Measurements from ENCODE around the gene PEF1. TPM values are rescaled to one million over a fixed set of nuclear protein-coding genes. Genes with fewer than 3 reads are reported as not detected.

The PEF1 gene
- total RNA-seq, 1 experiment from 2014 or later, result 88.4 TPM

DNA sequence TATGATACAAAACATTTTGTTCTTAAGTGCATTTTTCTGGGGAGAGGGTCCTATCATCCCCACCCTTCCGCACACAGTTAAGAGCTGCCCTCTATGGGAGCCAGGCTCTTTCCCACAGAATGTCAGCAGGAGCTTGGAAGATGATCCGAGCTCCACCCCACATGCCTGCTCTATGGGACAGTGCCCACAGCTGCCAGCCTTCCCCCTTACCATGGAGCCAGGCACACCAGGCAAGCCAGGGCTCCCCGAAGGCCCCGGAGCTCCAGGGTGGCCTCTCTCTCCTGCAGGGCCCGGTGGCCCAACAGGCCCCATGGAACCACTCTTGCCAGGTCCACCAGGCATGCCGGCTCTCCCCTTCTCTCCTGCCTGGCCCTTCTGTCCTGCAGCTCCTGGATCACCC lies 10.4 kb upstream of the PEF1 start:
- ChIA-PET CTCF (no interaction called here), POLR2A (ENCODE audit: unreplicated experiment) (no interaction called here)
- TF ChIP-seq, protein P1, sequence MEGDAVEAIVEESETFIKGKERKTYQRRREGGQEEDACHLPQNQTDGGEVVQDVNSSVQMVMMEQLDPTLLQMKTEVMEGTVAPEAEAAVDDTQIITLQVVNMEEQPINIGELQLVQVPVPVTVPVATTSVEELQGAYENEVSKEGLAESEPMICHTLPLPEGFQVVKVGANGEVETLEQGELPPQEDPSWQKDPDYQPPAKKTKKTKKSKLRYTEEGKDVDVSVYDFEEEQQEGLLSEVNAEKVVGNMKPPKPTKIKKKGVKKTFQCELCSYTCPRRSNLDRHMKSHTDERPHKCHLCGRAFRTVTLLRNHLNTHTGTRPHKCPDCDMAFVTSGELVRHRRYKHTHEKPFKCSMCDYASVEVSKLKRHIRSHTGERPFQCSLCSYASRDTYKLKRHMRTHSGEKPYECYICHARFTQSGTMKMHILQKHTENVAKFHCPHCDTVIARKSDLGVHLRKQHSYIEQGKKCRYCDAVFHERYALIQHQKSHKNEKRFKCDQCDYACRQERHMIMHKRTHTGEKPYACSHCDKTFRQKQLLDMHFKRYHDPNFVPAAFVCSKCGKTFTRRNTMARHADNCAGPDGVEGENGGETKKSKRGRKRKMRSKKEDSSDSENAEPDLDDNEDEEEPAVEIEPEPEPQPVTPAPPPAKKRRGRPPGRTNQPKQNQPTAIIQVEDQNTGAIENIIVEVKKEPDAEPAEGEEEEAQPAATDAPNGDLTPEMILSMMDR (conservative IDR thresholded peaks at IDR 0.05; ENCODE audit: low read depth, low read length), result no peak
- TF ChIP-seq EZH2 (IDR thresholded peaks at IDR 0.05; ENCODE audit: low read length, unreplicated experiment) (no peak), EZH2phosphoT487 (IDR thresholded peaks at IDR 0.05; ENCODE audit: borderline replicate concordance, low read length) (no peak)

DNA sequence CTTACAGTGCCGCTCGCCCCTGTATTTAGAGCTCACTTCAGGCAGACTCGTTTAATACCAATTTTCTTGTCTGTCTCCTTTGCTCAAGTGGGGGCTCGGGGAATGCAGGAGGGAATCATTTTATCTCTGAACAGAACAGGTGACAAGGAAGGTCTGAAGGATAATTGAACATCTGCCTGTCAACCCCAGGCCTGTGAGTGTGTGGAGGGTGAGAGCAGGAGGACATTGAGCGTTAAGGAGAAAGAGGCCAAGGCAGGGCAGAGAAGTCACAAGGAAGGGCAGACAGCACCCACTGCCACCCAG lies 9.7 kb upstream of the PEF1 start:
- ChIA-PET CTCF (no interaction called here), POLR2A (ENCODE audit: unreplicated experiment) (no interaction called here)

More for the DNA sequence above, 10.4 kb upstream of the PEF1 start:
- H3K9ac ChIP-seq (ENCODE audit: low read length), result no peak overlapping the region
- no peaks in the 10 kb centered on the region for H3K4me1 ChIP-seq (ENCODE audit: insufficient read depth, low read length)
- no peaks in the 10 kb centered on the region for H3K9me2 ChIP-seq (replicated peaks; ENCODE audit: low read length)
- H3K4me2 ChIP-seq (ENCODE audit: low read length), result no peak overlapping the region
- ATAC-seq (no peak), DNase-seq (no peak)
- no TSS peak for BruUV-seq (replicated peaks)
- intact Hi-C loops (cut with micrococcal nuclease), result no loop called here
- no peaks in the 10 kb centered on the region for H3F3A ChIP-seq (ENCODE audit: low read length, unreplicated experiment)
- H3K9me3 ChIP-seq (ENCODE audit: low read length), result no peaks in the 10 kb centered on the region
- H3K36me3 ChIP-seq (ENCODE audit: low read depth, low read length), result no peaks in the 10 kb centered on the region
- no peaks in the 10 kb centered on the region for H4K20me1 ChIP-seq (ENCODE audit: low read length)
- no peak overlapping the region for H2AFZ ChIP-seq (ENCODE audit: low read length)
- no peaks in the 10 kb centered on the region for H3K27me3 ChIP-seq (ENCODE audit: low read length)
- H3K4me3 ChIP-seq (ENCODE audit: low read length), result no peak overlapping the region
- H3K27ac ChIP-seq (ENCODE audit: low read length), result no peak overlapping the region
- H3K79me2 ChIP-seq (ENCODE audit: low read length), result no peaks in the 10 kb centered on the region

DNA sequence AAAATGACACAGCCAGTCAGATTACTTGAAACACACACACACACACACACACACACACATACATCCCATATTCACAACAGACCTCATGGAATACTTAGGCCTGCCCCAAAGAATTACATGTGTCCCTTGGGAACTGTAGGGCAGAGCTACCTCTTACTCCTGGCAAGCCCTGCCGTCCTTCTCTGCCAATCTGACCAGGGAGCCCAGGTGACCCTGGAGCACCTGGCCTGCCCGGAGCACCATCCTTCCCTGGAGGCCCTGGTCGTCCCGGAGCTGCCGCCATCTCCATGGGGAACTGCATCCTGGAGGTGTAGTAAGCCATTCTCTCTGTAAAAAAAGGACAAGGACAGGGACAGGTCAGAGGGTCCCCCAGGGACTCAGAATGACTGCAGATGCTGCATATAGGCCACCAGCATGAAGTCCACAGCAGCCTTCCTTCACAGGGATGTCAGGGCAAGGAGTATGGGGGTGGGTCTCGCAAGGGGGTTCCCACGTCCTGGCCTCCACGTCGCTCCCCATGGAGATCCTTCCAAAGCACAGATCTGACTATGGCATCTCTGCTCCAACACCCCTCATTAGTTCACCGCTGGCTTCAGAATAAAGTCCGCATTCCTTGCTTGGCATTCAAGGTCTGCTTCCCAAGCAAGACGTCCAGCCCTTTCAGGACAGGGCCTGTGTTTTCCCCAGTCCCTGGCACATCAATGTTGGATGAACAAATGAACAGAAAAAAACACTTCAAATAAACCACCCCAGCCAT lies 9.2 kb upstream of the PEF1 start:
- Histone ChIP-seq H4K20me1 (ENCODE audit: low read length) (no peaks in the 10 kb centered on the region), H3F3A (ENCODE audit: low read length, unreplicated experiment) (no peaks in the 10 kb centered on the region), H3K4me3 (ENCODE audit: low read length) (no peak overlapping the region), H2AFZ (ENCODE audit: low read length) (no peak overlapping the region), H3K9me2 (replicated peaks; ENCODE audit: low read length) (no peaks in the 10 kb centered on the region), H3K4me2 (ENCODE audit: low read length) (no peak overlapping the region), H3K9me3 (ENCODE audit: low read length) (no peaks in the 10 kb centered on the region), H3K36me3 (ENCODE audit: low read depth, low read length) (no peaks in the 10 kb centered on the region), H3K27ac (ENCODE audit: low read length) (no peak overlapping the region), H3K27me3 (ENCODE audit: low read length) (no peaks in the 10 kb centered on the region), H3K4me1 (ENCODE audit: insufficient read depth, low read length) (no peaks in the 10 kb centered on the region), H3K79me2 (ENCODE audit: low read length) (no peaks in the 10 kb centered on the region), H3K9ac (ENCODE audit: low read length) (no peak overlapping the region)
- TF ChIP-seq EZH2 (IDR thresholded peaks at IDR 0.05; ENCODE audit: low read length, unreplicated experiment) (no peak), EZH2phosphoT487 (IDR thresholded peaks at IDR 0.05; ENCODE audit: borderline replicate concordance, low read length) (no peak)
- TF ChIP-seq, protein P1 (conservative IDR thresholded peaks at IDR 0.05; ENCODE audit: low read depth, low read length), result no peak
- ChIA-PET CTCF (no interaction called here), POLR2A (ENCODE audit: unreplicated experiment) (no interaction called here)
- no peak for DNase-seq
- intact Hi-C loops (cut with micrococcal nuclease), result no loop called here
- ATAC-seq, result no peak
- no TSS peak for BruUV-seq (replicated peaks)

More for the DNA sequence above, 9.7 kb upstream of the PEF1 start:
- Histone ChIP-seq H3K9me3 (ENCODE audit: low read length) (no peaks in the 10 kb centered on the region), H2AFZ (ENCODE audit: low read length) (no peak overlapping the region), H3K4me3 (ENCODE audit: low read length) (no peak overlapping the region), H3K79me2 (ENCODE audit: low read length) (no peaks in the 10 kb centered on the region), H3K36me3 (ENCODE audit: low read depth, low read length) (no peaks in the 10 kb centered on the region), H3K9me2 (replicated peaks; ENCODE audit: low read length) (no peaks in the 10 kb centered on the region), H4K20me1 (ENCODE audit: low read length) (no peaks in the 10 kb centered on the region), H3K27me3 (ENCODE audit: low read length) (no peaks in the 10 kb centered on the region), H3K4me1 (ENCODE audit: insufficient read depth, low read length) (no peaks in the 10 kb centered on the region), H3K9ac (ENCODE audit: low read length) (no peak overlapping the region), H3F3A (ENCODE audit: low read length, unreplicated experiment) (no peaks in the 10 kb centered on the region), H3K27ac (ENCODE audit: low read length) (no peak overlapping the region), H3K4me2 (ENCODE audit: low read length) (no peak overlapping the region)
- BruUV-seq (replicated peaks), result no TSS peak
- no peak for DNase-seq
- TF ChIP-seq EZH2phosphoT487 (IDR thresholded peaks at IDR 0.05; ENCODE audit: borderline replicate concordance, low read length) (no peak), EZH2 (IDR thresholded peaks at IDR 0.05; ENCODE audit: low read length, unreplicated experiment) (no peak)
- TF ChIP-seq, protein P1 (conservative IDR thresholded peaks at IDR 0.05; ENCODE audit: low read depth, low read length), result no peak
- intact Hi-C loops (cut with micrococcal nuclease), result no loop called here
- no peak for ATAC-seq
